ENCODE data around the gene METAP1D.

GRCh38 chr2:171952748-171953147 is 47.0 kb upstream of the METAP1D start:
- no peak for TF ChIP-seq CTCF (IDR thresholded peaks at IDR 0.05)
- TF ChIP-seq POLR2A (IDR thresholded peaks at IDR 0.05): no peak
- no peak for TF ChIP-seq POLR2AphosphoS5 (IDR thresholded peaks at IDR 0.05)
- TF ChIP-seq EP300 (IDR thresholded peaks at IDR 0.05): no peak

Data from stomach (tissue), 4 donors.